Mucosa of stomach (tissue), 1 donor: ENCODE data around the gene NKD1.

Experiments used
- H3K27me3 ChIP-seq: one replicate; pipeline ENCODE4 v1.7.0; 2013; ENCODE audit warnings: mild to moderate bottlenecking, low read length; ENCODE audit not compliant: control insufficient read depth, insufficient read depth
- H3K36me3 ChIP-seq: one replicate; pipeline ENCODE4 v1.7.0; 2013; ENCODE audit warnings: low read length; ENCODE audit not compliant: control insufficient read depth, insufficient read depth
- H3K4me1 ChIP-seq: one replicate; pipeline ENCODE4 v1.7.0; 2013; ENCODE audit warnings: mild to moderate bottlenecking, low read length; ENCODE audit not compliant: control insufficient read depth, insufficient read depth
- H3K4me3 ChIP-seq: one replicate; pipeline ENCODE4 v1.7.0; 2013; ENCODE audit warnings: low read length
- H3K9ac ChIP-seq: one replicate; pipeline ENCODE4 v1.7.0; 2013; ENCODE audit warnings: mild to moderate bottlenecking, low read length, moderate library complexity
- H3K9me3 ChIP-seq: one replicate; pipeline ENCODE4 v1.7.0; 2013; ENCODE audit warnings: mild to moderate bottlenecking, low read length, moderate library complexity; ENCODE audit not compliant: control insufficient read depth
- donor health status: Pancreatic carcinoma.

NKD1 gene

DNA sequence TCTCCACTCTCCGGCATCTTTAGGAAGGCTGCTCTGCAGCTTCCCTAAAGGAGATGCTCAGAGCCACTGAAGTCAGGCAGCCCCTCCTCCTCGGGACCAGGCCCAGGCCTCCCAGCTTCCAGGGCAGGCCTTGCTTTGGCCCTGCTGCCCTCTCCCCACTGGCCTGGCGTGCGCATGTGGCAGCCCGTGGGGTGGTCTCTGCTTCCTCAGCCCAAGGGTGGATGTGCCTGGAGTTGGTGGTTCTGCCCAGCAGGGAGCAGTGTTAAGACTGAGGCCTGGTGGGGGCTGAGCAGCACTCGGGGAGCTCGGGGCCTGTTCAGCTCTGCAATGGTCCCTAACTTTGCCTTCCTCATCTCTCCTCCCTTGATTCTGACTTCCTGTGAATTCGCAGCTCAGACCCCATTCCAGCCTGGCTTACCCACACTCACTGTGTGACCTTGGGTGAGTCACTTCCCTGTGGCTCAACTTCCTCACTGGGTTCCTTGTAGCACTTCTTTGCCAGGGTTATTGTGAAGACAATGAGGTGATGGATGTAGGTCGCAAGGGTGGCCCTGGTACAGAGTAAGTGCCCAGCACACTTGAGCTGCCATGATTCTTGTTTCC, 63.2 kb downstream of the NKD1 start:
- H3K9me3 ChIP-seq = no peaks in the 10 kb centered on the region
- no peaks in the 10 kb centered on the region for H3K36me3 ChIP-seq
- no peak overlapping the region for H3K4me3 ChIP-seq
- H3K9ac ChIP-seq = no peak overlapping the region
- H3K4me1 ChIP-seq = peaks cover 12% of the 10 kb centered on the region
- H3K27me3 ChIP-seq = no peaks in the 10 kb centered on the region

DNA sequence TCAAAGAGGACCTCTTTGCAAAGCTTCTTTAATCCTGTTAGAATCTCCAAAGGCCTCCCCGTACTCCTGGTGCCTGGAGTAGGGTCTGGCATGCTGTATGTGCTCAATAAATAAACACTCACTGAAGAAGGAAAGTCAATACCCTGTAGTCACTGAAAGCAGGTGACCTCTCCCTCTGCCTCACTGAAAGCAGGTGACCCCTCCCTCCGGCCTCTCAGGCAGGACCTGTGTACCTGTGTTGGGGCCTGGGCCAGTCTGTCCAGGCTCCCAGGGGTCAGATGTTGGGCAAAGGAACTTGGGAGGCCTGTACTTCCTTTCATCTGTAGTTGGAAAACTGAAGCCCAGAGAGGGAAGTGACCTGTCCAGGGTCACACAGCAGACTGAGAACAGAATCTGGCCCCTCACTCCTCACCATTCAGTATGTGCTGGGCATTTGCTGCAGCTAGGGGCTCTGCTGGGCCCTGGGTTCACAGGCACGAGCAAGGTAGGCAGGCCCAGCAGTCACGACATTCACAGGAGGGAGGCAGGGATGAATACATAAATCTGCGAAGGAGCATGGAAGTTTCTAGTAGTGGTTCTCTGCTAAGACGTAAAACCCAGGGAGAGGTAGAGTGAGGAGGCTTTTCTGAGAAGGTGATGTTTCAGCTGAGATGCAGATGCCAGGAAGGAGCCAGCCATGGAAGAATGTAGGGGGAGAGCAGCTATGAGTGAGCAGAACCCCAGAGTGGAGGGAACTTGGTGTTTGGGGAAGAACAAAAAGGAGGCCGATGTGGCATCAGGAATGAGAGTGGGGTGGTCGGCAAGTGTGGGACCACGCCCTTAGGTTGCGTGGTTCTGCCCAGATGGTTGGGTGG, 64.0 kb downstream of the NKD1 start:
- Histone ChIP-seq H3K4me1 (peaks cover 12% of the 10 kb centered on the region), H3K9ac (no peak overlapping the region), H3K4me3 (no peak overlapping the region), H3K36me3 (no peaks in the 10 kb centered on the region), H3K9me3 (no peaks in the 10 kb centered on the region), H3K27me3 (no peaks in the 10 kb centered on the region)

DNA sequence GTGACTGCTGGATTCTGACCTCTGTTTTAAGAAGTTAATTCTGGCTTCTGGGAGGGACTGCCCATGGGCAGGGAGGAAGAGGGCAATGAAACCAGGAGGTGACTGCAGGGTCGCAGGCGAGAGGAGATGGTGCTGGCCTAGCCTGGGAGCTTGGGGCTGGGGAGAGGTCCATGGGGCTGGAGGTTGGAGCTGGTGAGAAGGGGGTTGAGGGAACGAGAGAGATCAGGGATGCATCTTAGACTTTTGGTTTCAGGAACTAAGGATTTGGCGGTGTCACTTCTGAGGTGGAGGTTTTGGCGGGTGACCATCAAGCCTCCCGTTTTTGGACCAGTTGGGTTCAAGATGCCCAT, 64.6 kb downstream of the NKD1 start:
- Histone ChIP-seq H3K36me3 (no peaks in the 10 kb centered on the region), H3K9ac (no peak overlapping the region), H3K27me3 (no peaks in the 10 kb centered on the region), H3K4me1 (peaks cover 12% of the 10 kb centered on the region), H3K9me3 (no peaks in the 10 kb centered on the region), H3K4me3 (no peak overlapping the region)

DNA sequence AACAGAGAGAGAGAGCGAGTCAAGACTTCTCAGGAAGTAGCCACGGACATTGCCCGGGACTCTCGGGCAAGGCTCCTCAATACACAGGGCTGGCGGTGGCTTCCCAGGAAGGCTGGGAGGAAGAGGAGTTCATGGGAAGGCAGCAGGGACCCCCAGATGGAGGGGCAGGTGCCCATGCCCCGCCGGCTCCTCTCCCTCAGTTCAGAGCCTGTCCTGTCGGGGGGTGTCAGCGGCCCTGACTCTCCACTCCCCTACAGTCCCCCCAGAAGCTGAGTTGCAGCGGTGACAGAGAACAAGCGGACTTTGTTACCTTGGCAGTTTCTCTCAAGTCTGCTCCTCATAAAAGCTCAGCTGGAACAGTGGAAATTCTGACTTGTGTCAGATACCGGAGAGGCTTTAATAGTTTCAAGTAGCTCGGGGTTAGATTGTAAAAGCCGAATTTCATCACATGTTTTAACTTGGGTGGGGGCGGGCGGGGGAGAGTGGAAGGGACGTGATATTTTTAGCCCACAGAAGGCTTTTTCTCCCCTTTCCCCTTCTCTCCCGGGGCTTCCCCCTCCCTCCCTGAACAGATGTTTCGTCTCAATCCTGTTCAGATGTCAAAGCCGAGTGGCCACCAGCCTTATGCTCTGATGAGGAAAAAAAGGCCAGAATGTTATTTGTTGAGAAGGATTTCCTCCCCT, 65.2 kb downstream of the NKD1 start:
- H3K9ac ChIP-seq = no peak overlapping the region
- H3K36me3 ChIP-seq = no peaks in the 10 kb centered on the region
- no peaks in the 10 kb centered on the region for H3K9me3 ChIP-seq
- H3K27me3 ChIP-seq = no peaks in the 10 kb centered on the region
- H3K4me3 ChIP-seq = no peak overlapping the region
- peaks cover 12% of the 10 kb centered on the region for H3K4me1 ChIP-seq

DNA sequence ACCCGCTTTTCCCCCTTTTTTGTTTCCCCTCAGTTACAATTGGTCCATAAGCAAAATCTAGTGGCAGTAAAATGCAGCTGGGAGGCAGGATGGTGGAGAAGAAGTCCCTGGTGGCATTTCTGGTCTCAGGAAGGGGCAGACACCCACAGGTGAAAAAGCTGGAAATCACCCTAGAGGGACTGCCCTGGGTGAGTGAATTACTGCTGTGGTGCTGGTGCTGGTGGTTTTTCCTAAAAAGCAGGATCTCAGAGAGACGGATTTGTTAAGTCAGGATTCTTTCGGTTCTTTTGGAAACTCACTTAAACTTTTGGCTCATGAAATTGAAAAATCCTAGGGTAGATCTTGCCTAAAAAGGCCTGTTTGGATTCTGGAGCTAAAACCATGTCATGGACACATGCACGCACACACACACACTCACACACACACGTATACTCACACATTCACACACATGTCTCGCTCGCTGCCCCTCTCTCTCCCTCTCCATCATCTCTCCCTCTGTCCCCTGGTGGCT, 65.8 kb downstream of the NKD1 start:
- Histone ChIP-seq H3K9me3 (no peaks in the 10 kb centered on the region), H3K27me3 (no peaks in the 10 kb centered on the region), H3K9ac (no peak overlapping the region), H3K36me3 (no peaks in the 10 kb centered on the region), H3K4me3 (no peak overlapping the region), H3K4me1 (peaks cover 12% of the 10 kb centered on the region)

DNA sequence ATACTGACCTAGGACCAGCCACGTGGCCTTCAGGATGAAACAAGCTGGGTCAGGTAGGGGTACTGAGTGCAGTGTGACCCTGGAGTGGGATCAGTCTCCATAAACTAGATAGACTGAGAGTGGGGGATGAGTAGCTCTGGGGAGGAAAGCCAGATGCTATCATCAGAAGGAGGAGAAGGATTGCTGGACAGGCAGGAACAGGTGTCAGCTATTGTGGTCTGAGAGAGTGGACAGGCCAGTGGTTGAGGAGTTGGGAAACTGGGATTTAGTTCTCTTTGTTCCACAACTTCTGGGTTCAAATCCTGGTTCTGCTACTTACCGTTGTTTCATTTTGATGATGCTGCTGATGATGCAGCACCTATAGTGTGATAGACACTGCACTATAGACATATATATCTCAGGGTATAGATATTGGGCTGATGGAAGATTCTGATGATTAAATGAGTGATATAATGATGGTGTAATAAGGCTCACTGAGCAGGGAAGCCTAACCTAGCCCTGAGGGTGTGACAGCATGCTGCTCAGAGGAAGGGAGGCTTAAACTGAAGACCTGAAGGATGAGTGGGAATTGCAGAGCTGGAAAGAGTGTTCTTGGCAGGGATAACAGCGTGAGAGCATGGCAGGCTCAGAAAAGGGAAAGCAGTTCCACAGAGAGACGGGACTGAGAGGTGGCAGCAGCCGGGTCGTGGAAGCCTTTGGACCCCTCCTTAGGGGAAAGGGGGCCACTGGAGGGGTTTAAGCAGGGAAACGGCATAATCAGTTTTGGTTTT, 66.9 kb downstream of the NKD1 start:
- peaks cover 12% of the 10 kb centered on the region for H3K4me1 ChIP-seq
- H3K9ac ChIP-seq = no peak overlapping the region
- H3K4me3 ChIP-seq = no peak overlapping the region
- H3K36me3 ChIP-seq = no peaks in the 10 kb centered on the region
- H3K9me3 ChIP-seq = no peaks in the 10 kb centered on the region
- H3K27me3 ChIP-seq = no peaks in the 10 kb centered on the region

DNA sequence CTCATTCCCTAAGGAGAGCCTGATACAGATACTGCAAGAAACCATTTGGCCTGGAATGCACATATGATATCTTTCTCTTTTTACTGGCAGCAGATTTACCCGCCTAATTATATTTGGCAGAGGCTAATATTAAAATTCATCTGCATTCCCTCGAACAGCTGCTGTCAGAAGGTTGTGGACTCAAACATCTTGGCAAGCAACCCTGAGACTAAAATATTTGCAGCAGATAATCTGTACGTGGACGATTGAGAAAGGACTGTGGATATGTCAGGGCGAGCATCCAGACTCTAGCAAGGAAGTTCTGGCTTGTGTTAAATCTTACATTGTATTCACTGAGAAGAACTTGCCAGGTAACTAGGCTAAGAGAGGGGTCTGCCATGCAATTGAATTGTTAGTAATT, 67.7 kb downstream of the NKD1 start:
- Histone ChIP-seq H3K9me3 (no peaks in the 10 kb centered on the region), H3K4me3 (no peak overlapping the region), H3K36me3 (no peaks in the 10 kb centered on the region), H3K27me3 (no peaks in the 10 kb centered on the region), H3K4me1 (peaks cover 4% of the 10 kb centered on the region), H3K9ac (no peak overlapping the region)

DNA sequence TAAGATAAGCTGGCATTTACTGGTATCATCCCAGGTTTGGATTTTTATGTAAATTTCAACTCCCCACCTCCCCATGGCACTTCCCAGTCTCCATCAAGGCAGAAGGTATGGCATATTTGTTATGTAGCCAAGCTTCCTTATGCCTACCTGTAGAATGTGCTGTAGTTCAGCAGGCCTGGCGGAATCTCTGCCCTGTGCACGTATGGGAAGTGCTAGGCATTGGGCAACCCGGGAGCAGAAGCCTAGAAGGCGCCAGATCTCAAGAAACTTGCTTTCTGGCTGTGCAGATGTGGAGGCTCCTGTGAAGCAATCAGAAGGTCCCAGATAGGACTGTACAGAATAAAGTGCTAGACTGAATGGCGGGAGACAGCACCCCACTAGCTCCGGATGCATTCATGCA, 68.2 kb downstream of the NKD1 start:
- H3K4me1 ChIP-seq = peaks cover 4% of the 10 kb centered on the region
- no peaks in the 10 kb centered on the region for H3K9me3 ChIP-seq
- no peaks in the 10 kb centered on the region for H3K27me3 ChIP-seq

DNA sequence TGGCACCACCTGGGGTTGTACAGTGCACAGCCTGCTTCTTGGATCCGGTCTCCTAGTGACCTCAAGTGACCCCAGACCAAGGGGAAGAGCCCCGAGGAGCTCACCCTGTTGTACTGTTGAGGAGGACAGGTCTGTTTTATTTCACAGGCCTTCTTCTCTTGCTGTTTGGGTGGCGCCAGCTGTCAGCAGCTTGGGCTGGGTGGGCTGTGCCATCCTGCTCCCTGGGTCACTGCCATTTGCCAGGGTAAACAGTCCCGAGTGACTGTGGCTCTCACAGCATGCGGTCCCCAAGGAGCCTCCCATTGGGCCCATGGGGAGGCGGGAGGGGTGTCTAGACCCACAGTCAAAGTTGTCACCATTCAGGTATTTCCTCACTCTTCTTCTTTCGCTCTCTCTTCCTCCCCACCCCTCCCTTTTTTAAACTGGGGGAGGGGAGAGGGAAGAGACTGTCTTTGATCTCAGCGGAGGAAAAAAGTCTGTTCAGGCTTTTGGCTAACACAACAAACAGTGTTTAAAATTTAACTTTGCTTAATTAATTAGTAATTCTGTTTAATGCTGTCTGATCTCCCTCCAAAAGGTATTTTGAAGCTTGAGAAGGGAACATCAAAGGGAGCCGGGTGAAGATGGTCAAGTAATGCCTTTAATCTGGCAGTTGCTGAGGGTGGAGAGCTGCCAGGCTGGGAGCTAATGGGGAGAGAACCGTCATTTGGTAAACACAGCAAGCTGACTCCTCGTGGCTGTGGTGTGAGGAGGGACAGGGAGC, 68.9 kb downstream of the NKD1 start:
- H3K27me3 ChIP-seq = no peaks in the 10 kb centered on the region
- H3K36me3 ChIP-seq = no peaks in the 10 kb centered on the region
- H3K4me3 ChIP-seq = no peak overlapping the region
- H3K9ac ChIP-seq = no peak overlapping the region
- no peaks in the 10 kb centered on the region for H3K9me3 ChIP-seq
- H3K4me1 ChIP-seq = peaks cover 4% of the 10 kb centered on the region

More for the DNA sequence above, 68.2 kb downstream of the NKD1 start:
- no peak overlapping the region for H3K9ac ChIP-seq
- H3K36me3 ChIP-seq = no peaks in the 10 kb centered on the region
- no peak overlapping the region for H3K4me3 ChIP-seq

DNA sequence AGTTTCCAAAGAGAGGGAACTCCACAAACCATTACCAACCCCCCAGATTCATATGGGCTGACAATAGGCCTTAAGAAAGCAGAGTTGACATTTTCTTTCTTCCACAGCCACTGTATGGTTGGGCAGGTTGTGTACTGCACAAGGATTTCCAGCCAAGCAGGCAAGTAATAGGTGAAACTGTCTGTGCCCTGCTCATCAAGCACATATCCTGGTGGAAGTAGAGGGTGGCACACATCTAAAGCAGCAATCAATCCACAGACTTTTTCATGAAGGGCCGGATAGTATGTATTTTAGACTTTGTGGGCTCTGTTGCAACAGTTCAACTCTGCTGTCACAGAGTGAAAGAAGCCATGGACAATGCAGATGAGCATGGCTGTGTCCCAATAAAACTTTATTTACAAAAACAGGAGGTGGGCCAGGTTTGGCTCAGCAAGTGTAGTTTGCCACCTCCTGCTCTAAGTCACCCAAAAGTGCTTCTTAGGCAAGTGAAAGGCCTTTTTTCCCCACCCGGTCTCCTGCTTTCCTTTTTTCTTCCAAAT, 69.5 kb downstream of the NKD1 start:
- Histone ChIP-seq H3K36me3 (no peaks in the 10 kb centered on the region), H3K27me3 (no peaks in the 10 kb centered on the region), H3K9ac (no peak overlapping the region), H3K9me3 (no peaks in the 10 kb centered on the region), H3K4me1 (peaks cover 4% of the 10 kb centered on the region), H3K4me3 (no peak overlapping the region)
